OCI-LY7 (cell line): ENCODE results near the gene TRAF3IP1.

Experiments
- EZH2phosphoT487 ChIP-seq: fragments of 200-600 bp; sonication (generic); IDR thresholded peaks from 2 replicates; pipeline ENCODE4 v1.6.1; 2018; ENCODE audit warnings: low read depth, borderline replicate concordance, mild to moderate bottlenecking, mixed run types, antibody characterized with exemption, low read length, moderate library complexity, mixed read lengths
- TF ChIP-seq, protein P1 (sequence below): fragments of 200-600 bp; sonication (generic); conservative IDR thresholded peaks from 2 replicates; pipeline ENCODE4 v1.5.1; 2014; ENCODE audit warnings: mild to moderate bottlenecking, antibody characterized with exemption, low read length, moderate library complexity, mixed read lengths

DNA sequence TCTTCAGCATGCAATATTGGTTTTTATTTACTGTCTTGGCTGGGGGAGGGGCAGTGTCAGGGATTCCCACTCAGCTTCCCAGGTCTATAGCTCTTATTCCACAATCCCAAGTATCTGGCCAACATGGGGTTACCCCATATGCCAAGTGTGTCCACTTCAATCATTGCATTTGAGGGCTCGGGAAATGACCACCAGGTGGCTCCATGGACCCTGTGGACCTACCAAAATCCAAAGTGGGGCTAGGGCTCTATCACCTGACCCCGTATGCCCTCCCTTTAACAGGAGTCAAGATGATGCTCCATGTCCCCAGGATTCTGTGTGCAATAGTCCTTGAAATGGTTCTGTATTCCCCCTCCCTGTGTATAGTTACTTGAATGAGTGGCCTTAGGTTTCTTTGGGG lies 12.1 kb upstream of the TRAF3IP1 start:
- TF ChIP-seq, protein P1, sequence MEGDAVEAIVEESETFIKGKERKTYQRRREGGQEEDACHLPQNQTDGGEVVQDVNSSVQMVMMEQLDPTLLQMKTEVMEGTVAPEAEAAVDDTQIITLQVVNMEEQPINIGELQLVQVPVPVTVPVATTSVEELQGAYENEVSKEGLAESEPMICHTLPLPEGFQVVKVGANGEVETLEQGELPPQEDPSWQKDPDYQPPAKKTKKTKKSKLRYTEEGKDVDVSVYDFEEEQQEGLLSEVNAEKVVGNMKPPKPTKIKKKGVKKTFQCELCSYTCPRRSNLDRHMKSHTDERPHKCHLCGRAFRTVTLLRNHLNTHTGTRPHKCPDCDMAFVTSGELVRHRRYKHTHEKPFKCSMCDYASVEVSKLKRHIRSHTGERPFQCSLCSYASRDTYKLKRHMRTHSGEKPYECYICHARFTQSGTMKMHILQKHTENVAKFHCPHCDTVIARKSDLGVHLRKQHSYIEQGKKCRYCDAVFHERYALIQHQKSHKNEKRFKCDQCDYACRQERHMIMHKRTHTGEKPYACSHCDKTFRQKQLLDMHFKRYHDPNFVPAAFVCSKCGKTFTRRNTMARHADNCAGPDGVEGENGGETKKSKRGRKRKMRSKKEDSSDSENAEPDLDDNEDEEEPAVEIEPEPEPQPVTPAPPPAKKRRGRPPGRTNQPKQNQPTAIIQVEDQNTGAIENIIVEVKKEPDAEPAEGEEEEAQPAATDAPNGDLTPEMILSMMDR = peak; percentile 52; the same call in 1 of the 2 replicates
- no peak for TF ChIP-seq EZH2phosphoT487
